ENCODE measurements around the gene RGS17.

The RGS17 gene

GRCh38 chr6:152979116-152979515 is 152.0 kb downstream of the RGS17 start:
- DNase-seq: no peak
- TF ChIP-seq CTCF (IDR thresholded peaks at IDR 0.05; ENCODE audit: low read depth, low read length, missing control alignments): no peak
- Histone ChIP-seq H3K36me3 (replicated peaks) (peaks cover 5% of the 10 kb centered on the region), H3K27ac (peak overlapping the region; percentile 26), H3K27me3 (replicated peaks) (no peaks in the 10 kb centered on the region), H3K4me3 (ENCODE audit: low read depth, low read length) (no peak overlapping the region)
- in situ Hi-C loops (cut with HindIII; ENCODE audit: low pct_ligation_motif_present, low sequenced_read_pairs): no loop called here

GRCh38 chr6:152978058-152978457 is 153.0 kb downstream of the RGS17 start:
- in situ Hi-C loops (cut with HindIII; ENCODE audit: low pct_ligation_motif_present, low sequenced_read_pairs): no loop called here
- peaks cover 9% of the 10 kb centered on the region for H3K36me3 ChIP-seq (replicated peaks)
- H3K27ac ChIP-seq: no peak overlapping the region
- no peak for TF ChIP-seq CTCF (IDR thresholded peaks at IDR 0.05; ENCODE audit: low read depth, low read length, missing control alignments)
- DNase-seq: no peak
- no peak overlapping the region for H3K4me3 ChIP-seq (ENCODE audit: low read depth, low read length)
- no peaks in the 10 kb centered on the region for H3K27me3 ChIP-seq (replicated peaks)

DNA sequence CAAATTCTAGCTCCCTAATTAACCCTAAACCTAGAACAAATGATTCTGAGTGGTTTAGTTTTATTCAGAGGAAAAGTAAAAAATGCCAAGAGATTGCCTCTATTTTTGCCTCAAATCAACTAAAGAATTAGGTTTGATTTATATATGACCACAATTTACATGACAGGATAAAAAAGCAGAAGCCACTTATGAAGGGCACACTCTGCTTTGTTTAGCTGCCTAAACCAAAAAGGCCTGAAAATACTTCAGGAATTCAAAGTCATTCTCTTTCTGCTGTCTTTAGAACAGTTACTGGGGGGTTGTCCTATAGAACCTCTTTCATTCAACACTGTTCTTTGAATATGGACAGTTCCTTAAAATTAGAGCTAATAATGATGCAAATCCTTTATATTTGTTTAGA is 153.5 kb downstream of the RGS17 start:
- in situ Hi-C loops (cut with HindIII; ENCODE audit: low pct_ligation_motif_present, low sequenced_read_pairs): no loop called here
- TF ChIP-seq CTCF (IDR thresholded peaks at IDR 0.05; ENCODE audit: low read depth, low read length, missing control alignments): no peak
- Histone ChIP-seq H3K27me3 (replicated peaks) (no peaks in the 10 kb centered on the region), H3K36me3 (replicated peaks) (peaks cover 9% of the 10 kb centered on the region), H3K27ac (no peak overlapping the region), H3K4me3 (ENCODE audit: low read depth, low read length) (no peak overlapping the region)
- no peak for DNase-seq

DNA sequence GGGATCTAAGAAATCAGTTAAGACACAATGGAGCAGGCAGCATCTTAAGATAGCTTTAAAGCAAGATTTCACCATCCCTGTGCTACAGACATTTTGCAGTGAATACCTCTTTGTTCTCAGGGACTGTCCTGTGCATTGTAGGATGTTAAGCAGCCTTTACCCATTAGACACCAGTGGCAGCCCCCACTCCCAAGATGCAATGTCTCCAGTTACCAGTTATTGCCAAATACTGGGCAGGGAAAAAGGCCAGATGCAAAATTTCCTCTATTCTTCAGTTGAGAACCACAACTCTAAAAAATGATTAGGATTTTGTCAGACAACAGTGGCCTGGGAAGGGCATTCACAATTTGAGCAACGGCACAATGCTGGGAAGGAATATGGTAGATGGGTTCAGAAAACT is 154.3 kb downstream of the RGS17 start:
- no peak overlapping the region for H3K27ac ChIP-seq
- TF ChIP-seq CTCF (IDR thresholded peaks at IDR 0.05; ENCODE audit: low read depth, low read length, missing control alignments): no peak
- no peak for DNase-seq
- H3K36me3 ChIP-seq (replicated peaks): peaks cover 9% of the 10 kb centered on the region
- H3K27me3 ChIP-seq (replicated peaks): no peaks in the 10 kb centered on the region
- H3K4me3 ChIP-seq (ENCODE audit: low read depth, low read length): no peak overlapping the region
- in situ Hi-C loops (cut with HindIII; ENCODE audit: low pct_ligation_motif_present, low sequenced_read_pairs): no loop called here

DNA sequence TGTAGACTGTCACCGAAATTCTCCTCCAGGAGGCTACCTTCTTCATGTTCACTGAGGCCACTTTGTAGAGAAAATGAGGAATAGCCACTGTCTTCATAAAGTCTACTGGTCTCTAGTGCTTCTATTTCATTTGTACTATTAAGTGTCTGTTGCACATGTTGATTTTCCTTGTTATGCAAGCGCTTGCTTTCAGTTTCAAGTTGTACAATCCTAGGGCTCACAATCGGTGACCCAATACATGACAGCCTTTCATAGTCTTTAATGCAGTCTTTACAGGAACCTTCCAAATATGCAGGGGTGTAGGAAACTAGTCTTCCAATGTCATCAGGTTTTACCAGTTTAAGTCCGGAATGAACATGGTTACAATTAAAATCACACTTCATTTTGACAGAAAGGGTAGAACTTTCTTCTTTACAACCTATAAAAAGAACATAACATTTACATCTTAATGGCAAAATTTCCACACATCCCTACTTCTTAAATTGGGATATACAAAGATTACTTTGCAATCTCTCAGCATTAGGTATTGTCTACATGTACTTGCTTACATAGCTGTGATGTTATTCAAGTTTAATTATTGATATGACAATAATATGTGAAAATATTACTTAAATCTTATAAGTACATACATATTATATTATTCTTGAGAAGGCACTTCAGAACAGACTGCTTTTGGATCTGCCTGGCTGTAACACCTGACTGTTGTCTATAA is 155.7 kb downstream of the RGS17 start:
- no peaks in the 10 kb centered on the region for H3K27me3 ChIP-seq (replicated peaks)
- H3K27ac ChIP-seq: no peak overlapping the region
- in situ Hi-C loops (cut with HindIII; ENCODE audit: low pct_ligation_motif_present, low sequenced_read_pairs): no loop called here
- no peak overlapping the region for H3K4me3 ChIP-seq (ENCODE audit: low read depth, low read length)
- H3K36me3 ChIP-seq (replicated peaks): peaks cover 12% of the 10 kb centered on the region
- TF ChIP-seq CTCF (IDR thresholded peaks at IDR 0.05; ENCODE audit: low read depth, low read length, missing control alignments): no peak
- DNase-seq: no peak

DNA sequence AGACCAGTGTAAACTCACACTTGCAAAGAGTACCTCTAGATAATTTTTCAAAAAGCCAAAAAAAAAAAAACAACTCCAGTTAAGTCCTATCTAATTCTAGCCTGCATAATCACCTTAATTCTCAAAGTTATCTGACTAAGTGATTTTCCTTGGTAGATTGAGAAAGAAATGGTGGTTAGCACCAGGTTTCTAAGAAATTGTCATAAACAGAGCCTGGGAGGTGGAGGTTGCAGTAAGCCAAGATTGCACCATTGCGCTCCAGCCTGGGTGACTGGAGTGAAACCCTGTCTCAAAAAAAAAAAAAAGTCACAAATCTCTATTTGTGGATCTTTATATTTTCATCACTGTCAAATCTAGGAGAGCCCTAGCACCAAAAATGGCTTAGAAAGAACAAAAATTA is 157.2 kb downstream of the RGS17 start:
- H3K36me3 ChIP-seq (replicated peaks): peaks cover 15% of the 10 kb centered on the region
- no peak for TF ChIP-seq CTCF (IDR thresholded peaks at IDR 0.05; ENCODE audit: low read depth, low read length, missing control alignments)
- H3K4me3 ChIP-seq (ENCODE audit: low read depth, low read length): no peak overlapping the region
- no peak overlapping the region for H3K27ac ChIP-seq
- in situ Hi-C loops (cut with HindIII; ENCODE audit: low pct_ligation_motif_present, low sequenced_read_pairs): no loop called here
- no peaks in the 10 kb centered on the region for H3K27me3 ChIP-seq (replicated peaks)
- DNase-seq: no peak
